Myocyte (in vitro differentiated cells): ENCODE results near the gene TOM1L1. TPM values are rescaled to one million over a fixed set of nuclear protein-coding genes. Genes with fewer than 3 reads are reported as not detected.
A peak's percentile ranks its signal among the peaks of the same experiment; 100 is the strongest.
"Not testable (repeated sequence)": the region's sequence is repeated elsewhere in the genome, so short reads cannot be mapped to it uniquely, and the experiment has no call there.

Experiments used
- DNase-seq: peaks from one replicate; pipeline ENCODE4 v3.0.0-alpha.2; 2012; ENCODE audit warnings: low read depth
- polyA plus RNA-seq: library from polyadenylated mRNA; unstranded; fragments of >200 nt; gene quantifications from one replicate; pipeline ENCODE4 v1.2.1, GENCODE V29; 2012; ENCODE audit warnings: missing spikeins
- total RNA-seq: library from RNA; depleted of rRNA; stranded (reverse); fragments of >200 nt; gene quantifications from 2 replicates; pipeline ENCODE4 v1.2.3, GENCODE V29; 2014

The TOM1L1 gene, protein sequence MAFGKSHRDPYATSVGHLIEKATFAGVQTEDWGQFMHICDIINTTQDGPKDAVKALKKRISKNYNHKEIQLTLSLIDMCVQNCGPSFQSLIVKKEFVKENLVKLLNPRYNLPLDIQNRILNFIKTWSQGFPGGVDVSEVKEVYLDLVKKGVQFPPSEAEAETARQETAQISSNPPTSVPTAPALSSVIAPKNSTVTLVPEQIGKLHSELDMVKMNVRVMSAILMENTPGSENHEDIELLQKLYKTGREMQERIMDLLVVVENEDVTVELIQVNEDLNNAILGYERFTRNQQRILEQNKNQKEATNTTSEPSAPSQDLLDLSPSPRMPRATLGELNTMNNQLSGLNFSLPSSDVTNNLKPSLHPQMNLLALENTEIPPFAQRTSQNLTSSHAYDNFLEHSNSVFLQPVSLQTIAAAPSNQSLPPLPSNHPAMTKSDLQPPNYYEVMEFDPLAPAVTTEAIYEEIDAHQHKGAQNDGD
- 29.1 and 36.5 TPM in 2 replicates for total RNA-seq
- polyA plus RNA-seq, result 16.5 TPM

DNA sequence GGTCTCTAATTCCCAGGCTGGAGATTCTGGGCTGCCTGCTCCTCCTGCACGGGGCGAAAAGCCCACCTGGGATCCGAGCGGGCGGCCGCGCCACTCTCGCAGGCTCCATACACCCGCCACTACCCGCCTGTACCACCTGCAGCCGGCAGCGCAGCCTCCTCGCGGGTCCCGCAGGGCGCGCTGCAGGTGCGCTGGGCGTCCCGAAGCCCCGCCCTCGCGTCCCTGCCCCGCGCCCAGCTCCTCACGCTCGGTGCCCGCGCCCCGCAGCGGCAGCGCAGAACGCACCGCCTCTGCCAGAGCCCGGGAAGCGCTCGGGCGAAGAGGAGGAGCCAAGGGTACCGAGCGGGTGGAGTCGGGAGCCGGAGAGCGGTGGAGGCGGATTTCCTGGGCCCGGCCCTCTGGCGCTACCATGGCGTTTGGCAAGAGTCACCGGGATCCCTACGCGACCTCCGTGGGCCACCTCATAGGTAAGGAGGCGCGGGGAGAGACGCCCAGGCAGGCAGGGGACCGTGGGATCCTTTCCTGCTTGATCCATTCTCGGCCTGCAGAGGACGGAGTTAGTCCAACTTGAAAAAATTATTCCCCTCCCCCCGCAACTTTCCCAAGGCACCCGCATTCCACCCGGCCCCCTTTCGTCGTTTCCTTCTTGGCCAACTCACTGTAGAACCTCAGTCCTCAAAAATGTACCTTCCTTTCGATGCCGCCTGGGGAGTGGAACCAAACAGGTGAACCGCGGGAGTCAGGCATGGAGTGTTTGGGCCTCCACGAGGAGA is at the start of gene TOM1L1:
Gene TOM1L1, plus strand, starts transcription at position 396 of the 773 bp plus-strand sequence. Its CDS starts 14 bp downstream, at position 410.
- DNase-seq, result peak; percentile 82

DNA sequence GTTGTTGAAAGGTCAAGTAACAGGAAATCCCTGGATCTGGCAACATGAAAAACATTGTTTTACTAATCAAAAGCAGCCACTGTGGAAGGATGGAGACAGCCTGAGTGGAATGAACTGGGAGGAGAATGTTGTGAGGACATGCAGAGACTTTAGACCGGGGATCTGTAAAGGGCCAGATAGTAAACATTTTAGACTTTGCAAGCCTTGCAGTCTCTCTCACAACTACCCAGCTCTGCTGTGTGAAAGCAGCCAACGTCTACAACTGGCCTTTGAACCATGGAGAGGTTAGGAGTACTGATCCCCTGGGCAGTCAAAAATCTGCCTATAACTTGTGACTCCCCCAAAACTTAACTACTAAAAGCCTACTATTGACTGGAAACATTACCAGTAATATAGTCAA is 41.5 kb upstream of the TOM1L1 start:
- DNase-seq, result no peak

DNA sequence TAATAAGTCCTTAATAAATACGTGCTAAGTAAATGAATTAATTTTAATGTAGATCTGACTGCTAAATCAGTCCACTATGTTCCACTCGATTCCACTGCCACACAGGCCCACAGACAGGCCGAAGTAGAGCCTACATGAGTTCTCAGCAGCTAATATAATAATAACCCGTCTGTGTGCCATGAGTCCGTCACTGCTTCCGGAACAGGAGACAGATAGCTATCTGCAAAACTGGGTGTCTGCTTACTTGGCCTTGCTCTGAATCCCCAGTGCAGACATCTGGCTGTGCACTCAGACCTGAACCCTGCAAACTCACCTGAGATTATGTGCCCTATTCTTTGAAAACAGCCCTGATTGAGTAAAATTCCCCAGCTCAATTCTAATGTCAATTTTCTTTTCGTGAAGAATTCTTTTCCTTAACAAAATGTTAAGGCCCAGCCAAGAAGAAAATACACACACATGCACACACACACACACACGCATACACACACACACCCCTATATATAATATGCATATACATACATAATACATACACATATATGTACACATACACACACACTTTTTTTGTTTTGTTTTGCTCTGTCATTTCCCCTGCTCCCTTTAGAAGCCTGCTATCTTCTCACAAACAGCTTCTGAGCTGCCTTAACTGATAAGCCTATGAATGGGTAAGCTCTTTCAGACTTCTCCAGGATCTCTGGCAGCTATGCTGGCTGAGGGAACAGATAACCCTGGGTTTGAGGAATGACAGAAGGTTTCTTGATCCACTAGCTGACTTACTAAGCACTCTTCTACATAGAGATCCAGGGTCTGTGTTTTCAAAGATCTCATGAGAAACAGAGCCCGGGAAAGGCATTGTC is 39.8 kb upstream of the TOM1L1 start:
- DNase-seq, result no peak

DNA sequence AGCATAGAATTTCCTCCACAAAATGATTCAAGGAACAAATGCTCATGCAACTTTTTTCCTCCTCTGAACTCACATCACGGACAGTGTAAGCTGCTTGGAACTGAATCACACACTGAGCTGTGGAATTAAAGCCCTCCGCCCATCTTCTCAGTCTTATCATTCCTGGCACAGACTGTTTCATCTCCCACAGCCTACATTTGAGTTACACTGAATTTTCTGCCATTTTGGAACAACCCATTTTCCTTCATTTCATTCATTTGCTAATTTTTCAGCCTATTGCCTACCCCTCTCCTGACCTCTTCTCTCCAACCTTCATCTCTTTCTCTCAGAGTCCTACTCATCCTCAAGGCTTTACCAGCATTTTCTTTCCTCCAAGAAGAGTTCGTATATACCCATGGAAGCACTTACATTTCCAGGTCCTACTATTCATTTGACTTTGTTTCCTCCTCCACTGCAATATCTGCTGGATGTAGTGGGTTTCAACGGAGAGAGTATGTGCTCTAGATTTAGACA is 39.1 kb upstream of the TOM1L1 start:
- no peak for DNase-seq

DNA sequence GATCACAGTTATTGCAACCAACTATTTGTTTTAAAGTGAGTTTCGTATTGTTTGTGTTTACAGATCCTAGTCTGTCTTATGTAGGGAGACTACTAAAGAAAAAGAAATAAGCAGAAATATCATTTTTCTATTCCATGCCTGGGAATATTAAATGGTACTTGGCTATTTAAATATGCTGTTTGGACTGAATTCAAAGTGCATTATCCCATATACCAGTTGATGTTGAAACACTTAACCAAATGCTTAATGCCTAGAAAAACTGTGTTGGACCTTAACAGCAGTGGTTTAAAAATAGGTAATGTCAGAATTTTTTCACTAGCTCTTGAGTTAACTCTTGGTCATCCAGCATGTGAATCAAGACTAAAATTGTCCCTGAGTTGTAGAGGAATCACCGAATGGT is 37.5 kb upstream of the TOM1L1 start:
- no peak for DNase-seq

DNA sequence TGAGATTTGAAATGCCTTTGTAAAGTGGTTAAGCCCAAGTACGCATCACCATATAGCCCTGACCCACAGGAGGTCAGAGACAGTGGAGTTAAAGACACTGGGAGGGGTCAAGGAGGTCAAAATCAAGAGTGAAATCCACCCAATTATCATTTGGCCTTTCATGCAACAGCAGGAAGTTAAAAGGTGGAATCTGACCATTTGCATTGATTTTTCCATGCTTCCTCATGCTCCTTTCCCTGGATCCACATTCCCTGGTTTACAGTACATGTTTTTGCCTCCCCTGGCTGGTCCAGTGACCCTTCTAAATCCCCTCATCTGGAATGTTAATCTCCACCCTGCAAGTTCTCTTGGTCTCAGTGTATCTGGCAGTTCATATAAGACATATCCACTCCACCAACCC is 36.6 kb upstream of the TOM1L1 start:
- DNase-seq, result no peak

DNA sequence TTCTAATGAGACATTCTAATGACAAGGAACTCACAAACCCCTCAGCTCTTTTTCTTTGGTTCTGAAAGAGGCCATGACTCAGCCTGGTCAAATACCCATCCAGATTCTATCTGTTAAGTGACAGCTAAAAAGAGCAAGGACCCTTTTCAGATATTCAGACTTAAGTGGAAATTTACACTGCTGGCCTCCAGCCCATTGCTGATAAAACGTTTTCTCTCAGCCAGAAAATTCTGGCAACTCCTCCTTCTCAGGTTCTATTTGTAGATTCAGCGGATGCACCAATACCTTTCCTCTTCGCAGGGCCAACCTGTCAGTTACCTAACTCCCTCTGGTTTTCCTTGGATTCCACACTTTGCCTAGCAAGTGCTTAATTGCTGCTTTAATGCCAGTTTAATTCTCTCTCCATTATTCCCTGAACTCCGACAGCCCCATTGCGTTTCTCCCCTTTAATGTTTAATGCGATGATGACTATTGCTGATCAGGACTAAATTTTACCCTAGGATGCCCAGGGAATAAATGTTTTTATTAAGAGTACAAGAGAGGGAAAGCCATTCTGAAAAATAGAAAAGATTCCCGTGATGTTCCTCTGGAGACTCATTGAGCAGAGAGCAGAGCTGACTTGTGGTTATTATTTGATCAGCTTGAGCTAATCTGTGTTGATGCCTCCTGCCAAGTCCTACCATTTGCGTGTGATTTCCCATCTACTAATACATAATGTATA is 35.9 kb upstream of the TOM1L1 start:
- DNase-seq, result no peak

DNA sequence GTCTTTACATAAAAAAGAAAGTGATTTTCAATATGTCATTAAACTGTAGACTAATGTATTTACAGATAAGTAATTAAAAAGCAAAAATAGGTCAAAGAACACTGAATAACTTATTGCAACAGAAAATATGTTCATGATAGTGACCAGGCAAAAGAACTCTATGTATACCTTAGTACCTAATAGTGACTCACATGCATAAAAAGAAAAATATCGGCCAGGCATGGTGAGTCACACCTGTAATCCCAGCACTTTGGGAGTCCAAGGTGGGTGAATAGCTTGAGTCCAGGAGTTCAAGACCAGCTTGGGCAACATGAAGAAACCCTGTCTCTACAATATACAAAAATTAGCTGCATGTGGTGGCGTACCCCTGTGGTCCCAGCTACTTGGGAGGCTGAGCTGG is 33.0 kb upstream of the TOM1L1 start:
- DNase-seq, result no peak

DNA sequence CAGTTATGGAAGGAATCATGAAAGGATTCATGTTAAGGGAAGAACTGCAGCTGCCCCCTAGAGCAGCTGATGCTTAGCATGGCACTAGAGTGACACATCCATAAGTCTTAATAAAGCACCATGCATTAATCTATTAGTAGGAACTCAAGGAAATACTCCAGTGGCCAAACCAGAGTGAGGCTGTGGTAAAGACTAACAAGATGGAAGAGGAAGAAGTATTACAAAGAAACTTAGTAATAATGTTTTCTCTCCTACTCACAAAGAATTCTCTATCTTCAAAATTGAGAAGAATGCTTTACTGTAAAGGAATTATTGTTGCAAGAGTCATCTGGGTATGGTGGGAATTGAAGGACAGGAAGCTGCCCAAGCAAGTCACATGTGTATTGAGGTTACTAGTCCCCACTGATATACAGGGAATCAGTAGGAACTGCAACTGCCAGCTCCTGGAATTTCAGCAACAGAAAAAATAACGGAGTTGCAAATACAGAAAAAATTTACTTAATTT is 29.9 kb upstream of the TOM1L1 start:
- no peak for DNase-seq

DNA sequence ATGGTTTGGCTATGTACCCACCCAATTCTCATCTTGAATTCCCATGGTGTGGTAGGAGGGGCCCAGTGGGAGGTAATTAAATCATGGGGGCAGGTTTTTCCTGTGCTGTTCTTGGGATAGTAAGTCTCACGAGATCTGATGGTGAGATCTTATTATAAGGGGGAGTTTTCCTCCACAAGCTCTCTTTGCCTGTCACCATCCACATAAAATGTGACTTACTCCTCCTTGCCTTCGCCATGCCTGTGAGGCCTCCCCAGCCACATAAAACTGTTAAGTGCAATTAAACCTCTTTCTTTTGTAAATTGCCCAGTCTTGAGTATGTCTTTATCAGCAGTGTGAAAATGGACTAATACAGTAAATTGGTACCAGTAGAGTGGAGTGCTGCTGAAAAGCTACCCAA is 24.7 kb upstream of the TOM1L1 start:
- DNase-seq, result not testable (repeated sequence)

DNA sequence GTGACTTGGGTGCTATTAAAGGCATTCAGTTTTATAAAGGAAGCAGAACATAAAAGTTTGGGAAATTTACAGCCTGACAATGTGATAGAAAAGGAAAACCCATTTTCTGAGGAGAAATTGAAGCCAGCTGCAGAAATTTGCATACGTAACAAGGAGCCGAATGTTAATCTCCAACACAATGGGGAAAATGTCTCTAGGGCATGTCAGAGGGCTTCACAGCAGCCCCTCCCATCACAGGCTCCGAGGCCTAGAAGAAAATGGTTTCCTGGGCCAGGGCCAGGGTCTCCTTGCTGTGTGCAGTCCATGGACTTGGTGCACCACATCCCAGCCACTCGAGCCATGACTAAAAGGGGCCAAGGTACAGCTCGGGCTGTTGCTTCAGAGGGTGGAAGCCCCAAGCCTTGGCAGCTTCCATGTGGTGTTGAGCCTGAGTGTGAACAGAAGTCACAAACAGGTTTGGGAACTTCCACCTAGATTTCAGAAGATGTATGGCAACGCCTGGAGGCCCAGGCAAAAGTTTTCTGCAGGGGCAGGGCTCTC is 23.9 kb upstream of the TOM1L1 start:
- no peak for DNase-seq

DNA sequence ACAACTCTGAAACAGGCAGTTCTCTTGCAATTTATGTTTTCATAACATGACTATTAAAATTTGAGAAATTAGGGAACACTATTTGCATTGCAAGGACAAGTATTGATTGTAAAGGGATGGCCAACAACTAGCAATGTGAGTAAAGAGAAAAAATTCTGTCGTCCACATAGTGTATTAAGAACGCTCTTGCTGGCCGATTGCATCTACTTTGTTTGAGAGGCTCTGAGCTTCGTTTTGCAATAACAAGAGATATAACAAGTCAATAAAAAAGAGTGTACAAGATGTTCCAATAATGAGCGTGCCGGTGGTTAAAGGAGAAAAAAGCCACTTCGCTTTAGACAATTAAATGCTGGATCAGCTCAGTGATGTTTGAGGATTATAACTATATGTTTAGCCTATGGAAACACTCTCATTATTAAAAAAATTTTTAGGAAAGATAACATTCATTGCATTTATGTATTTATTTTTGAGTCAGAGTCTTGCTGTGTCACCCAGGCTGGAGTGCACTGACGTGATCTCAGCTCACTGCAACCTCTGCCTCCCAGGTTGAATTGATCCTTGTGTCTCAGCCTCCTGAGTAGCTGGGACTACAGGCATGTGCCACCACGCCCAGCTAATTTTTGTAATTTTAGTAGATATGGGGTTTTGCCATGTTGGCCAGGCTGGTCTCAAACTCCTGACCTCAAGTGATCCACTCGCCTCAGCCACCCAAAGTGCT is 19.2 kb upstream of the TOM1L1 start:
- no peak for DNase-seq

DNA sequence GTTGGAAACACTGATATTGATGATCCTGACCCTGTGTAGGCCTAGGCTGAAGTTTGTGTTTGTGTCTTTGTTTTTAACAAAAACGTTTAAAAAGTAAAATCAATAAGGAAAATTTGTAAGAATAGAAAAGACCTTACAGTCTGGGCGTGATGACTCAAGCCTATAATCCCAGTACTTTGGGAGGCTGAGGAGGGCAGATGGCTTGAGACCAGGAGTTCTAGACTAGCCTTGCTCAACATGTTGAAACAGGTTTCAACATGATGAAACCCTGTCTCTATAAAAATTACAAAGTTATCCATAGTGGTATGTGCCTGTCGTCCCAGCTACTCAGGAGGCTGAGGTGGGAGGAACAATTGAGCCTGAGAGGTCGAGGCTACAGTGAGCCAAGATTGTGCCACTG is 18.3 kb upstream of the TOM1L1 start:
- DNase-seq, result no peak

DNA sequence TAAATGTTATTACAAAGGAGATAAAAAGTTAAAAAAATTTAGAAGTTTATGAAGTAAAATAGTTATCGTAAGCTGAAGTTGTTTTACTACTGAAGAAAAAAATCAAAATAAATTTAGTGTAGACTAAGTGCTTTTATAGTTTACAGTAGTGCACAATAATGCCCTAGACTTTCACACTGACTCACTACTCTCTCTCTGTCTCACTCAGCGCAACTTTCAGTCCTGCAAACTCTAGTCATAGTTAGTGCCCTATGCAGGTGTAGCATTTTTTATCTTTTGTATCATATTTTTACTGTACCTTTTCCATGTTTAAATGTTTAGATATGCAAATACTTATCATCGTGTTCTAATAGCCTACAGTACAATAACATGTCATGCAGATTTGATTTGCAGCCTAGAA is 17.7 kb upstream of the TOM1L1 start:
- DNase-seq, result no peak

DNA sequence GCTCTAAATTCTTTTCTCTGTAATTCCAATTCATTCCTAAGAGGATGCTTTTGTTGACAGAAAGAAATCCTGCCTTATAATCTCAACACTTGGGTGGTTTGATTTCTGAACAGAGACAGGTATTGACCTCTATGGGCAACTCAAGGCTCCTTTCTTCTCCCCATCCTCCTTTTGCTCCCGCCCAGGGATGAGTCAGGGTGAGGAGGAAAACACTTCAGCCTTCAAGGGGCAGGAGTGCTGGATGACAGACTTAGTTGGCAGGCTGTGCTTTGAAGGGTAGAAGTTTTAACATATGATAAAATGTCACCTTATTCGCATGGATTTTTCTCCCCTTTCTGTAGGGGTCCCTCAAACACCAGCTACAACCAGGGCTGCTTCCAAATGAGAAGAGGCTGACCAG is 16.7 kb upstream of the TOM1L1 start:
- DNase-seq, result no peak

DNA sequence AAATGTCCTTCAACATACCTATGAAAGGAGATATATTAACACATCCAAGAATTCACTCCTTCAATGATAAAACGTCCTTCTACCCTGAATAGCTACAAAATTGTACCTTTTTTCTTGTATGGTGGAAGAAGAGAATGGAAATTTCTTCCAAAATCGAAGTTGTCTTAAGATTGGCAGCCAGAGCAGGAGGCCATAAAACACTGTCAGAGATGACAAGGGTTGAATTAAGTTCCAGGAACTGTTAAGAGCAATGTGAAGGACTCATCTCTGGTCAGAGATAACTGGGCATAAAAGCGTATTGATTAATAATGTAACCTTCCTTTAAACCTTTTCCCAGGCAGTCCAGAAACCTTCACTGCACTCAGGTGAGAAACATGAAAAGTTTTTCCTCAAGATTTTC is 12.9 kb upstream of the TOM1L1 start:
- DNase-seq, result no peak

DNA sequence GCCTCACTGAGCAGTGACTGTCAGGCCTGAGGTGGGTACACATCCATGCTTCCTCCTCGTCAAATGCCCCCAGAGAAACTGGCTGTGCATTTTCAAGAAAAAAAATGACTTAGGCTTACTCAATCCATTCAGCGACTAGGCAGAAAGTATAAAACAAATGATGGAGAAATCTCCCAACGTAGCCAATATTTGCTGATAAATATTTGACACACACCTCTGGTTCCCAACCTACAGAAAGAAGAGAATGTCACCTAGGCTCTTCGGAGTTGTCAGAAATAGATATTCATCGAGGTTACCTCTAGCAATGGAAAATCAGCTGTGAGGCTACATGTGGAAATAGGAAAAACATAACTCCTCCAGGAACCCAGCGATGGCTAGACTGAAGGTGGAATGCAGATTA is 12.4 kb upstream of the TOM1L1 start:
- no peak for DNase-seq

DNA sequence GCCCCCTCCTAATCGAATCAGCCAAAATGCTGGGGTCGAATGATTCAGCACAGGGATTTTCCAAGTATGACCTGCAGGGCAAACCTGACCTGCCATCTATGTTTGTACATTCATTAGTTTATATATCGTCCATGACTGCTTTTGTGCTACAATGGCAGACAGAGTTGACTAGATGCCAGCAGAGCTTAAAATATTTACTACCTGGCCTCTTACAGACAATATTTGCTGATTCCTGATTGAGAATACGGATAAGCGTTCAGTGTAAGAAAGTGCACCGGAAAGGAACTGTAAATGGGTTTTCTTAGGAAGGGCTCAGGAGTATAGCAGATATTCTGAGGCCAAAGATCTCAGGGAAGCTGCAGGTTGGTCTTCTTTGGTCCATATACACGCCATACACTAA is 11.7 kb upstream of the TOM1L1 start:
- DNase-seq, result no peak

DNA sequence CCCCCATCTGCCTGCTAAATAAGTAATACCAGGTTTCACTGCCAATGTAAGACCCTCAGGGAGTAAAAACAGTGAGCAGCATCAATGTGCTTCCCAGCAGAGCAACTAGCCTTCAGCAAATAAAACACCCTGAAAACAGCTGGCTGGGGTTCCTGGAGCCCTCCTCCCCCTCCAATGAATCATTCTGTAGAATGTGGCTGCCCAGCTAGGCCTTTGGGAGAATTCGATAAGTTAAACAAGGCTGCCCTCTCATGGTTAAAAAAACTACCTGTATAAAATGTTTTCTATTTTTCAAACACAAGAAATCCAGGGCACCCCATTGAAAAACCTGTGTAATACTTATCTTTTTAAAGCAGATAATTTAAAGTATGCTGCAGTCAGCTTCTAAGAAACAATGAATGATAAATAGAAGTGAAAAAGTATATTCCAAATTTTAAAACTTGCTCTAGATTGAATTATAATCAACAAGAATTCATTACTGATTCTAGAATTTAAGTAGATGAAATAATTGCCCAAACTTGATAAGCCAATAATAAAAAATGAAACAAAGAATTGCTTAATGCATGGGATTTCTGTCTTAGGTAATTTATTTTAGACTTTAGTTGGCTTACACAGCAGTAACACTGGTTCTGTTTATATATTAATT is 9.4 kb upstream of the TOM1L1 start:
- peak; percentile 88 for DNase-seq
